B cell (primary cell): ENCODE results near the gene SERPINE1. TPM values are rescaled to one million over a fixed set of nuclear protein-coding genes. Genes with fewer than 3 reads are reported as not detected.

Experiments
- ATAC-seq: fragments of 200-7000 bp; cut with Tn5 transposase; one replicate; pipeline ENCODE4 v1.10.0; 2021; ENCODE audit warnings: low read depth, mild to moderate bottlenecking, moderate number of reproducible peaks, moderate library complexity
- CTCF ChIA-PET: fragments of 350-600 bp; sonication (Branson Sonifier 250); formaldehyde crosslinking; loops from one replicate; lab custom pipeline; 2021; ENCODE audit warnings: antibody characterized with exemption, inconsistent platforms; lab: Charles Lee
- POLR2A ChIA-PET: fragments of 350-600 bp; sonication (Branson Sonifier 250); formaldehyde crosslinking; loops from one replicate; lab custom pipeline; 2021; ENCODE audit warnings: antibody characterized with exemption; lab: Charles Lee
- DNase-seq: peaks from one replicate; pipeline ENCODE4 v3.0.0; 2013
- H2AFZ ChIP-seq: 2 replicates; pipeline ENCODE4 v1.6.1; 2012; ENCODE audit warnings: mild to moderate bottlenecking, low read depth, low read length; ENCODE audit not compliant: insufficient read depth, poor library complexity, severe bottlenecking
- H3K27ac ChIP-seq, 2 donors: 1 replicate in 1 of 2; 2 replicates in 1 of 2; pipeline ENCODE4 v1.5.1; 2012 to 2013; ENCODE audit warnings: low read length in 2 of 2, mild to moderate bottlenecking in 2 of 2, moderate library complexity in 1 of 2
- H3K27me3 ChIP-seq, 4 experiments: fragments of 200-600 bp in 1 of 4; sonication (generic) in 1 of 4; replicated peaks in 1 of 4; 1 replicate in 2 of 4; 2 replicates in 2 of 4; pipeline versions ENCODE4 v1.6.1 to v1.7.0; 2013 to 2016; ENCODE audit warnings: low read length in 3 of 4, mild to moderate bottlenecking in 2 of 4, mixed read lengths in 1 of 4, moderate library complexity in 1 of 4; ENCODE audit not compliant: insufficient read depth in 4 of 4, control insufficient read depth in 3 of 4; ENCODE audit errors: control extremely low read depth in 1 of 4
- H3K36me3 ChIP-seq, 2 experiments: replicated peaks in 1 of 2; 1 replicate in 1 of 2; 2 replicates in 1 of 2; pipeline versions ENCODE4 v1.6.1 to v1.7.1; 2013; ENCODE audit warnings: low read length in 1 of 2; ENCODE audit not compliant: insufficient read depth in 2 of 2, control insufficient read depth in 1 of 2; ENCODE audit errors: control extremely low read depth in 1 of 2, extremely low read depth in 1 of 2
- H3K4me1 ChIP-seq, 2 donors: fragments of 200-600 bp in 1 of 2; sonication (generic) in 1 of 2; 1 replicate in 1 of 2; 2 replicates in 1 of 2; pipeline versions ENCODE4 v1.5.1 to v1.6.1; 2013 to 2017; ENCODE audit warnings: low read length in 2 of 2; ENCODE audit not compliant: control insufficient read depth in 2 of 2, insufficient read depth in 2 of 2
- H3K4me2 ChIP-seq: replicated peaks from 2 replicates; pipeline ENCODE3; 2012; ENCODE audit warnings: mild to moderate bottlenecking, low read depth, low read length; ENCODE audit not compliant: poor library complexity, severe bottlenecking
- H3K4me3 ChIP-seq, 5 experiments: fragments of 200-600 bp in 1 of 5; sonication (generic) in 1 of 5; 1 replicate in 3 of 5; 2 replicates in 2 of 5; pipeline versions ENCODE4 v1.5.1 to v1.7.0; 2011 to 2016; ENCODE audit warnings: low read length in 4 of 5, mild to moderate bottlenecking in 4 of 5, low read depth in 2 of 5, control low read depth in 1 of 5, moderate library complexity in 1 of 5; ENCODE audit not compliant: insufficient read depth in 1 of 5; ENCODE audit errors: control extremely low read depth in 1 of 5, extremely low read depth in 1 of 5
- H3K79me2 ChIP-seq: fragments of 200-600 bp; sonication (generic); one replicate; pipeline ENCODE4 v1.6.0; 2016; ENCODE audit warnings: low read length; ENCODE audit not compliant: control insufficient read depth, insufficient read depth
- H3K9ac ChIP-seq: fragments of 200-600 bp; sonication (generic); 2 replicates; pipeline ENCODE4 v1.6.1; 2017; ENCODE audit warnings: mild to moderate bottlenecking, low read length, moderate library complexity
- H3K9me3 ChIP-seq, 3 donors: one replicate each; pipeline versions ENCODE4 v1.6.1 to v1.7.1; 2013; ENCODE audit warnings: low read length in 2 of 3; ENCODE audit not compliant: control insufficient read depth in 2 of 3, insufficient read depth in 1 of 3; ENCODE audit errors: control extremely low read depth in 1 of 3
- H4K20me1 ChIP-seq: 2 replicates; pipeline ENCODE4 v1.6.0; 2012; ENCODE audit warnings: mild to moderate bottlenecking, low read length; ENCODE audit not compliant: insufficient read depth, control insufficient read depth, poor library complexity, severe bottlenecking
- H3K27ac Mint-ChIP-seq: one replicate; pipeline ENCODE4 v1.8.0; 2021; ENCODE audit warnings: mixed read lengths
- H3K27me3 Mint-ChIP-seq: one replicate; pipeline ENCODE4 v1.8.0; 2021; ENCODE audit warnings: mixed read lengths
- H3K4me1 Mint-ChIP-seq: one replicate; pipeline ENCODE4 v1.8.0; 2021; ENCODE audit warnings: mixed read lengths
- H3K4me3 Mint-ChIP-seq: one replicate; pipeline ENCODE4 v1.8.0; 2021; ENCODE audit warnings: mixed read lengths
- H3K9me3 Mint-ChIP-seq: one replicate; pipeline ENCODE4 v1.8.0; 2022; ENCODE audit warnings: mixed read lengths; ENCODE audit not compliant: insufficient read depth
- CTCF ChIP-seq: fragments of 200-600 bp; IDR thresholded peaks from one replicate; pipeline ENCODE4 v1.8.0; 2022; ENCODE audit warnings: antibody characterized with exemption, mild to moderate bottlenecking
- EZH2 ChIP-seq: IDR thresholded peaks from 2 replicates; pipeline ENCODE4 v1.6.1; 2012; ENCODE audit warnings: borderline replicate concordance, low read depth, mild to moderate bottlenecking, moderate library complexity, low read length; ENCODE audit not compliant: insufficient read depth, poor library complexity, severe bottlenecking
- WGBS: methylation state at CpG from one replicate; pipeline ENCODE4 v1.1.5; 2013; ENCODE audit warnings: missing lambda C conversion rate; ENCODE audit not compliant: insufficient coverage; 5-methylcytosine and 5-hydroxymethylcytosine counted together
- intact Hi-C: fragments of 100-400 bp; cut with micrococcal nuclease; formaldehyde crosslinking; loops from one replicate; pipeline ENCODE4 v1.10.0; 2022
- polyA plus RNA-seq: library from polyadenylated mRNA; depleted of rRNA; stranded (reverse); fragments of >200 nt; gene quantifications from 2 replicates; pipeline ENCODE4 v1.2.3, GENCODE V29; 2012
- total RNA-seq, 2 donors: library from RNA; stranded (reverse); fragments of 120-200 nt in 1 of 2; gene quantifications; 1 replicate in 1 of 2; 2 replicates in 1 of 2; pipeline versions ENCODE4 v1.2.3 to v1.2.4, GENCODE V29; 2013 to 2022

SERPINE1 gene
- total and polyA plus RNA-seq, 2 donors (not counting 1 experiment from before 2014, with no cell fraction given), result 0.07 to 0.09 TPM

GRCh38 chr7:101156866-101157589, 30.1 kb downstream of the SERPINE1 start:
- Histone ChIP-seq H4K20me1 (no peaks in the 10 kb centered on the region), H3K27me3 (peaks cover 0 to 4% (median 1%) of the 10 kb centered on the region in 4 experiments), H3K36me3 (peaks cover 0 to 3% of the 10 kb centered on the region in 2 experiments), H3K4me1 (peaks cover 10 to 18% of the 10 kb centered on the region in 2 donors), H3K79me2 (no peaks in the 10 kb centered on the region), H3K27ac (no peak overlapping the region), H3K9me3 (no peaks in the 10 kb centered on the region), H3K9ac (no peak overlapping the region), H3K4me3 (no peak overlapping the region), H2AFZ (no peak overlapping the region), H3K4me2 (no peak overlapping the region)
- DNase-seq (no peak), ATAC-seq (no peak)
- H3K27me3 Mint-ChIP-seq, result no peaks in the 10 kb centered on the region
- intact Hi-C loops, result no loop called here
- no peak overlapping the region for H3K27ac Mint-ChIP-seq
- no peaks in the 10 kb centered on the region for H3K9me3 Mint-ChIP-seq
- H3K4me3 Mint-ChIP-seq, result peak overlapping the region; percentile 2
- 85% methylated on average over 10 of the region's 14 CpGs for WGBS
- CTCF ChIA-PET, result interaction anchor here (0.6 to 7.6 kb wide), 4 partner anchors 11 to 124 kb away, joined by 3 to 68 read pairs (median 4); no protein-coding TSS in a partner anchor
- POLR2A ChIA-PET, result interaction anchor here (0.6 kb wide), 1 partner anchor 356 kb away, joined by 5 read pairs; no protein-coding TSS in a partner anchor
- H3K4me1 Mint-ChIP-seq, result peaks cover 12% of the 10 kb centered on the region
- TF ChIP-seq EZH2 (no peak), CTCF (no peak)
